GM18858 (cell line): ENCODE measurements around the gene RAD51.

ENCODE experiments used
- ATAC-seq: cut with Tn5 transposase; IDR thresholded peaks from one replicate; pipeline ENCODE4 v1.9.1; 2021; ENCODE audit not compliant: unreplicated experiment

The RAD51 gene

DNA sequence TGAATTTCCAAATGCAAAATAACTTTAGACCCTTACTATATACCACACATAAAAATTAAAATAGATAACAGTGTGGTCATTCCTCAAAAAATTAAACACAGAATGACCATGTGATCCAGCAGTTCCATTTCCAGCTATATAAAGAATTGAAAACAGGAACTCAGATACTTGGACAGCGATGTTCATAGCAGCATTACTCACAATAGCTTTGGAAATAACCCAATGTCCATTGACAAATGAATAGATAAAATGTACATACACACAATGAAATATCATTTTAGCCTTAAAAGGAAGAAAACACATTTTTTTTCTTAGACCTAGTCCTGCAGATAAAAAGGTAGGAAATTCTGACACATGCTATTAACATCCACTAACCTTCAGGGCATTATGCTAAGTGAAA, 26.7 kb downstream of the RAD51 start:
- no peak for ATAC-seq

- ATAC-seq: no peak
These were observed 27.4 kb downstream of the RAD51 start for GRCh38 chr15:40722354-40722753.

DNA sequence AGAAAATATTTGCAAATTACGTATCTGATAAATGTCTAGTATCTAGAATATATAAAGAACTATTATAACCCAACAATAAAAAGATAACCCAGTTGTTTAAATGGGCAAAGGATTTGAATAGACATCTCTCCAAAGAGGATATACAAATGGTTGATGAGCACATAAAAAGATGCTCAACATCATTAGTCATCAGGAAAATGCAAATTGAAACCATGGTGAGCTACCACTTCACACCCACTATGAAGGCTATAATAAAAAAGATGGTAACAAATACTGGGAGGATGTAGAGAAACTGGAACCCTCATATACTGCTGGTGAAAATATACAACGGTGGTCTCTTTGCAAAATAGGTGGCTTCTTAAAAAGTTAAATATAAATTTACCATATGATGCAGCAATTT, 28.0 kb downstream of the RAD51 start:
- ATAC-seq: no peak

DNA sequence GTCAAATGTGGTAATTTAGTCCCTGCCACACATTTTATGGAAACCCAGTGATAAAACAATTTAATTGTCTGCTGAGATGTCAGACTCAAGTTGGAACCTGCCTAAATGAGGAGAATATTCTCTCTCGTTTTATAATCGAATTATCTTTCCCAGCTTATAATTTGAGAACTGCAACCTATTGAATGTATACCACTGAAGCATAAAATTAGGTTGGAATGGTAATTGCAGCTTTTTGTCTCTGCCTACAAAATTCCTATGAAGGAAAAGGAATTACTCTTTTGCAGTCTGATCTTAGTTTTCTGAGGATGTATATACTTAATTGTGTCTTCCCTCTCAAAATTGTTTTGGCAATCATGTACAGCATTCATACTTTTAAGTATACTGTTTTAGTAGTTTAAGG, 28.9 kb downstream of the RAD51 start:
- ATAC-seq: no peak

GRCh38 chr15:40731034-40731433, 36.1 kb downstream of the RAD51 start:
- no peak for ATAC-seq

GRCh38 chr15:40736575-40736974, 41.6 kb downstream of the RAD51 start:
- no peak for ATAC-seq

DNA sequence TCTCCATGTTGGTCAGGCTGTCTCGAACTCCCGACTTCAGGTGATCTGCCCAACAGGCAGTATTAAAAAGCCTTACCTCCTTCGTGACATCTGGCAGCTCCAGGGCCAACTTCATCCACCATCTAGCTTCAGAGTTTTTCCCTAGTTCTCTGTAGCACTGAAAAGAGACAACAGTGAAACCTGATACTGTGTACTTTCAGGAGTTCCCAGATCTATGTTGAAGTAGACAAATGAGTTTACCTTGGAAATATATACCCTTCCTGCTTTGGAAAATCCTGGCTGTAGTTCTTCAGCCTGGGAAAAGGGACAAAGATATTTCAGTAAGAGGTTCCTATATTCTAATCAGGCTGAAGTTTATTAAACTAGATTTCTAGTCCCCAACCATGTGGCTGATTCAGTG, 42.1 kb downstream of the RAD51 start:
- no peak for ATAC-seq

DNA sequence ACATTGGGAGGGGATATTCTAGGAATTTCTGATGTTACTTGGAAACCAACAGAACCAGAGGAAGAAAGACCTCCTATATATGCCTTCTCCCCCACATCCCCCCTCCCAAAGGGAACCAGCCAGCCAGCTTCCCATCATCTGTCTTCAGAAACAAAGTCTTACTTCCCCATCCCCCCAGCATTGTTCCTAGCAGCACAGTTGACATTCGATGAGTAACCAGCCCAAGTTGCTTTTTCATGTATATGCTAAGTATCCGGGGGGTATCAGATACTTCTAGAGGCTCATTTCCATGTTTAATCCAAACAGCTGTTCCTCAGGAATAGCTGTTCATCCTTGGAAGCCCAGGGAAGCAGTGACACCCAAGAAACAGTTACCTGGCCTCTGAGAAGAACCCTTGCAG, 44.1 kb downstream of the RAD51 start:
- no peak for ATAC-seq

GRCh38 chr15:40739854-40740253, 44.9 kb downstream of the RAD51 start:
- ATAC-seq: no peak

GRCh38 chr15:40743485-40743901, 48.5 kb downstream of the RAD51 start:
- no peak for ATAC-seq

DNA sequence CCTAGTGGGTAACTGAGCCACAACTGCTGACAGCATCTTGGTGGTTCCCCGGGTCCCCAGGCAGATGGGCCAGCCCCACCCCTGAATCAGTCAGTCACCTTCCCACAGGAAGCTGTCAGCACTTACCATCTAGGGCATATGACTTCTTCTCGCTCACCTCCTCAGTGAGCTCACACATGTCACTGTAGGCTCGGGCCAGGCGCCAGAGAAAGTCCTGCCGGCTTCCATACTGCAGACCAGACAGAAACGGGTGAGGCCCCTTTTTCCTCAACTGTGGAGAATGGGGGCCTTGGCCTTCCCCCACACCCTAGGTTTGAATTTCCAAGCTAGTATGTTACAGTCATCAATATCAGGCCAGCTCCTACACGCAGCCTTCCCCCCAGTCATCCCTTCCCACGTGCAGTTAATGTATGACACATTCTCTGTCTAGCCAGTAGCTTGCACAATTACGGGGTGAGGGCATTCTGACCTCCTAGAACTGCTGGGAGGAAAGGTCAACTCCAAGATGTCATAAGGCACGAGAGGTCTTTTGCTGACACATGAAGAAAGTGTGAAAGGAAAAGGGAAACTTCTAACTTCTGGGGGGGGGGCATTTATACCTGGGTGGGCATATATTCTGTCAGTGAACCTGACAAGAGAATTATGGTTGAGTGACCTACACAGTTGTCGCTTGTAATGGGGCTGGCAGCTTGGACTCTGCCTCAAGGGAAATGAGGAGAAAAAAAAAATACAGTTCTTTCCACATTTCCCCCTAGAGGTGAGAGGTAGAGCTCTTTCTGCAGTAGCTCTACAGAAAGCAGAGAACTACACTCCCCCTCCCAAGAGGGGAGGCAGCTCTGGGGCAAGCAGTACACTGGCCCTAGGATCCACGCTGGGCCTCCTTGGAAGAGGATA, 49.2 kb downstream of the RAD51 start:
- no peak for ATAC-seq

GRCh38 chr15:40744815-40745152, 49.8 kb downstream of the RAD51 start:
- no peak for ATAC-seq

DNA sequence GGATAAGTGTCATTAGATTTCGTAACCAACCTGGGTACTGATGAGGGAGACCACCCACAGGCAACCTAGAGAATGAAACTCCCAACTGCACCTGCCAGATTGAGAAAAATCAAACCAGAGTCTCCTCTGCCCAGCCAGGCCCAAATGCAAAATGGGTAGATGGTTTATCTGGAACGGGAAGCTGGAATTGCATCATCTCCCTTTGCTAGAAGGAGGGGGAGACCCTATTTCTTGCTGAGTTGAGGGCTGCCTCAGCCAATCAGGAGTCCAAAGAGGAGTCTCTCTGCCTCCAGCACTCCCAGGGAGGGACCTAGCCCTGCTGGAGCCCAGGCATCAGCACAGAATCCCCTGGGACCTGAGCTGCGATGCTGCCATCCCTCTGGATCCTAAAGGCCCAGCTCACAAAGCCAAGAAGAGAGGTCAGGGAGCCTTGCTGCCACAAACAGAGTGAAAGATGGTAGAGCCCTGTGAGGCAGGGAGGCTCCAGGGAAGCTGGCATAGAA, 52.0 kb downstream of the RAD51 start:
- no peak for ATAC-seq

- ATAC-seq: no peak
These were observed 53.0 kb downstream of the RAD51 start for GRCh38 chr15:40747685-40748631.

GRCh38 chr15:40749151-40749630, 54.2 kb downstream of the RAD51 start:
- ATAC-seq: no peak

- no peak for ATAC-seq
These were observed 55.9 kb downstream of the RAD51 start for GRCh38 chr15:40750885-40751284.

- no peak for ATAC-seq
These were observed 56.8 kb downstream of the RAD51 start for GRCh38 chr15:40751745-40752144.

- no peak for ATAC-seq
These were observed 59.6 kb downstream of the RAD51 start for GRCh38 chr15:40754574-40754882.

DNA sequence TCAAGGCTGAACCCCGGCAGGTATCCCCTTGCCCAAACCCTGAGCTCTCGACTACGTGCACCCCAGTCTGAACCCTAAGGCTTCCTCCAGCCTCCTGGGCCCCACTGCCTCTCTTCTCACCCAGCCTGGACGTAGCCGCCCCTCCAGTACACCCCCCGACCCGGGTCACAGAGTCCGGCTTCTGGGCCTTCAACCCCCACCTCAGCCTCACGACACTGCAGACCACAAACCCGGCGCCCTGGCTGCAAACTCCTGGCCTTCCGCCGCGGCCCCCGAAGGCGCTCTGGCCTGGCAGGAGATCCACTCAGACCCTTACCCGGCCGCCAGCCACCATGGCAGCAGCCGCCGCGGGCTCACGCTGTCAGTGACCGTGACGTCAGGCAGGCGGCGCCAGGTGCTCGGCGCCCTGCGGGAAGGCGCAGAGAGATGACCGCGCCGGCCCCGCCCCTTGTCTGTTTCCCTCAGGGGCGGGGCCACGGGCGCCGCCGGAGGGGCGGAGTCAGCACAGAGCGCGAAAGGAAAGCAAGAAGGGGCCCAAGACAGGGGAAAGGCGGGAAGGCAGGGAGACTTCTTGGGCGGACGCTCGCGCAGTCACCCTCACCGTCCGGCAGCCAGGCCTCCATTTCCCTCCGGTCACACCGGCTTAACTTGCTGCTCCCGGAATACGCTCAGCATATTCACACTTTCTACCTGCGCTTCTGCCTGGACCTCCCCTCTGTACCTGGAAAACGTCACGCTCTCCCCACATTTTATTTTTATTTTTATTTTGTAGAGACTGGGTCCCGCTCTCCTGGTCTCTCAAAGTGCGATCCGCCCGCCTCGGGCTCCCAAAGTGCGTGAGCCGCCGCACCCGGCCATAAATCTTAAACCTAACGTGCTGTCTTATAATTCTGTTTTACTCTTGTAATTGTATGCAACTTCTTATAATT, 60.2 kb downstream of the RAD51 start, which contains the start of gene RMDN3:
Gene RMDN3 (minus strand): TSS at position 372 of the 929 bp plus-strand sequence. CDS start 471 bp downstream, outside the sequence.
- peak; percentile 48 for ATAC-seq

- no peak for ATAC-seq
These were observed 60.8 kb downstream of the RAD51 start for GRCh38 chr15:40755812-40756208.

DNA sequence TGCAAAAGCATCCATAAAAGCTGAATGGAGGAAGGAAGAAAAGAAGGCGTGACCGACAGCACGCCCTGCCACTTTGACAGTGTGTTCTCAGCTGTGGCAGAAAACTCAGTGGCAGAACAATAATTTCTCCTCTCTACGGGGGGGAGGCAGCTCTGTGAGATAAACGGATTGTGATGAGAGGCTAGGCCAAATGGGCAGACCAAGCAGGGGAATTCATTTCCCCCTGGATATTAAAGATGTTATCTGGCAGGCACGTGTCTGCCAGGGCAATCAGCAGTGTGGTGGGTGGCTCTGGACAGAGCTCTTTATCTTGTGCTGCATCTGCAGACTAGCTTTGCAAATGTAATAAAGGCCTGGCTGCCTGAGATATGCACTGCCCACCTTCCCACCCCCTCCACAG, 62.0 kb downstream of the RAD51 start:
- no peak for ATAC-seq
